HepG2 (cell line): Measurements from ENCODE around the gene TGFA. TPM values are rescaled to one million over a fixed set of nuclear protein-coding genes. Genes with fewer than 3 reads are reported as not detected.

Experiments used
- ATAC-seq: fragments of 200-7000 bp; cut with Tn5 transposase; 3 replicates; pipeline ENCODE4 v1.9.1; 2020; ENCODE audit warnings: mild to moderate bottlenecking, moderate library complexity
- BruUV-seq: library from RNA; stranded (reverse); fragments of 400-500 nt; replicated peaks from 2 replicates; lab custom pipeline; 2021; lab: Mats Ljungman, UMichigan
- CTCF ChIA-PET: fragments of 300-600 bp; formaldehyde crosslinking; extraction: SDS; loops from one replicate; lab custom pipeline; 2021; ENCODE audit warnings: low total read pairs, inconsistent platforms, low intra/inter-chr PET ratio; lab: Yijun Ruan, JAX
- POLR2A ChIA-PET: fragments of 350-600 bp; sonication (Branson Sonifier 250); formaldehyde crosslinking; loops from one replicate; lab custom pipeline; 2020; ENCODE audit warnings: antibody characterized with exemption, inconsistent platforms; lab: Yijun Ruan, JAX
- DNase-seq: peaks from one replicate; pipeline ENCODE4 v3.0.0-alpha.2; 2015; ENCODE audit warnings: low spot score
- FAIRE-seq: peaks from 3 replicates; lab custom pipeline; 2011; peaks lifted over from hg19 to GRCh38; lab: Jason Lieb, UNC
- H2AFZ ChIP-seq: one replicate; pipeline ENCODE4 v1.6.1; 2011; ENCODE audit warnings: low read length, inconsistent platforms
- H3K27ac ChIP-seq: fragments of 300-600 bp; 3 replicates; pipeline ENCODE4 v1.8.0; 2011; ENCODE audit warnings: mixed run types, mild to moderate bottlenecking, mixed read lengths, low read length, inconsistent platforms; ENCODE audit not compliant: insufficient read depth; ENCODE audit errors: extremely low read length
- H3K27me3 ChIP-seq, 2 experiments: fragments of 200-600 bp in 1 of 2; 2 replicates in 1 of 2; 3 replicates in 1 of 2; pipeline versions ENCODE4 v1.6.0 to v1.8.0; 2011; ENCODE audit warnings: low read length in 2 of 2, mild to moderate bottlenecking in 2 of 2, moderate library complexity in 2 of 2, inconsistent platforms in 1 of 2; ENCODE audit not compliant: insufficient read depth in 2 of 2, control insufficient read depth in 1 of 2
- H3K36me3 ChIP-seq, 2 experiments: fragments of 200-600 bp in 1 of 2; replicated peaks in 1 of 2; 2 replicates in 1 of 2; 3 replicates in 1 of 2; pipeline versions ENCODE4 v1.5.1 to v1.8.0; 2011; ENCODE audit warnings: low read length in 2 of 2, inconsistent platforms in 1 of 2; ENCODE audit not compliant: insufficient read depth in 2 of 2, control insufficient read depth in 1 of 2
- H3K4me1 ChIP-seq: 2 replicates; pipeline ENCODE4 v1.5.1; 2012; ENCODE audit warnings: low read length, inconsistent platforms; ENCODE audit not compliant: insufficient read depth
- H3K4me2 ChIP-seq: 2 replicates; pipeline ENCODE4 v1.6.0; 2011; ENCODE audit warnings: low read depth, low read length, inconsistent platforms
- H3K4me3 ChIP-seq, 3 experiments: fragments of 200-600 bp in 1 of 3; sonication (generic), shearing (Covaris generic) in 1 of 3; replicated peaks in 1 of 3; 2 replicates each; pipeline ENCODE4 v1.5.1; 2011 to 2016; ENCODE audit warnings: low read length in 3 of 3, inconsistent platforms in 2 of 3, low read depth in 2 of 3, mild to moderate bottlenecking in 2 of 3, control low read depth in 1 of 3, mixed read lengths in 1 of 3; ENCODE audit not compliant: insufficient read depth in 1 of 3
- H3K79me2 ChIP-seq: one replicate; pipeline ENCODE4 v1.6.1; 2011; ENCODE audit warnings: low read length, inconsistent platforms; ENCODE audit not compliant: insufficient read depth
- H3K9ac ChIP-seq: 2 replicates; pipeline ENCODE4 v1.6.0; 2011; ENCODE audit warnings: mild to moderate bottlenecking, low read depth, low read length, inconsistent platforms; ENCODE audit not compliant: insufficient read depth
- H3K9me3 ChIP-seq: 2 replicates; pipeline ENCODE4 v1.5.1; 2012; ENCODE audit warnings: mild to moderate bottlenecking, low read length
- H4K20me1 ChIP-seq: 2 replicates; pipeline ENCODE4 v1.6.0; 2011; ENCODE audit warnings: inconsistent platforms, mild to moderate bottlenecking, low read length, moderate library complexity; ENCODE audit not compliant: insufficient read depth
- AGO1 ChIP-seq: fragments of 200-400 bp; formaldehyde crosslinking; IDR thresholded peaks from 2 replicates; pipeline ENCODE4 v1.6.1; 2017; ENCODE audit warnings: mild to moderate bottlenecking, low read depth, low read length, moderate library complexity; ENCODE audit not compliant: poor library complexity, severe bottlenecking
- ARID5B ChIP-seq: IDR thresholded peaks from 2 replicates; pipeline ENCODE4 v1.4.0; 2020; ENCODE audit warnings: mild to moderate bottlenecking, missing genetic modification reagents
- KLF13 ChIP-seq: sonication (generic); formaldehyde crosslinking; IDR thresholded peaks from 2 replicates; pipeline ENCODE4 v1.4.0; 2020; ENCODE audit warnings: mild to moderate bottlenecking, missing genetic modification reagents
- KMT2B ChIP-seq: IDR thresholded peaks from 2 replicates; pipeline ENCODE4 v1.6.1; 2016; ENCODE audit warnings: missing genetic modification reagents, missing compliant biosample characterization
- MIER3 ChIP-seq: IDR thresholded peaks from 2 replicates; pipeline ENCODE4 v1.6.1; 2016; ENCODE audit warnings: missing compliant biosample characterization, borderline replicate concordance
- PBX3 ChIP-seq: sonication (generic); formaldehyde crosslinking; IDR thresholded peaks from 2 replicates; pipeline ENCODE4 v1.8.1; 2023; ENCODE audit warnings: missing genetic modification reagents, inconsistent platforms, borderline replicate concordance
- PREB ChIP-seq: sonication (generic); formaldehyde crosslinking; IDR thresholded peaks from 2 replicates; pipeline ENCODE4 v1.4.0; 2020; ENCODE audit warnings: missing genetic modification reagents
- SIN3A ChIP-seq: IDR thresholded peaks from 2 replicates; pipeline ENCODE4 v1.6.1; 2011; ENCODE audit warnings: low read depth, mild to moderate bottlenecking, control low read depth, low read length, borderline replicate concordance
- SRY ChIP-seq: sonication (generic); formaldehyde crosslinking; IDR thresholded peaks from 2 replicates; pipeline ENCODE4 v1.8.0; 2022; ENCODE audit warnings: mild to moderate bottlenecking, missing genetic modification reagents
- ZNF441 ChIP-seq: sonication (generic); formaldehyde crosslinking; IDR thresholded peaks from 2 replicates; pipeline ENCODE4 v1.7.0; 2021; ENCODE audit warnings: missing genetic modification reagents, borderline replicate concordance
- ZNF883 ChIP-seq: sonication (generic); formaldehyde crosslinking; IDR thresholded peaks from 2 replicates; pipeline ENCODE4 v1.5.1; 2020; ENCODE audit warnings: mild to moderate bottlenecking, missing genetic modification reagents; ENCODE audit errors: not compliant biosample characterization
- WGBS: methylation state at CpG from one replicate; pipeline ENCODE4 v1.1.6; 2017; ENCODE audit warnings: low lambda C conversion rate; 5-methylcytosine and 5-hydroxymethylcytosine counted together
- in situ Hi-C: cut with HindIII; loops from 2 replicates; pipeline ENCODE4 v1.10.0; 2017; ENCODE audit warnings: low pct_unique_long_range_greater_than_20kb; ENCODE audit not compliant: extremely low pct_ligation_motif_present
- intact Hi-C: fragments of 100-400 bp; cut with micrococcal nuclease; formaldehyde crosslinking; loops from one replicate; pipeline ENCODE4 v1.10.0; 2022; ENCODE audit not compliant: unreplicated experiment
- polyA plus RNA-seq, 8 experiments: library from polyadenylated mRNA; depleted of rRNA in 3 of 8; stranded (reverse) in 7 of 8; unstranded in 1 of 8; fragments of >200 nt; fragmentation: Illumina TruSeq in 4 of 8; extraction: Trizol in 4 of 8; gene quantifications; 2 replicates each; pipeline versions ENCODE4 v1.2.1 to v1.2.3, GENCODE V29; 2011 to 2016; ENCODE audit warnings: low read depth in 4 of 8, missing spikeins in 1 of 8, mixed read lengths in 1 of 8; ENCODE audit not compliant: insufficient read depth in 1 of 8
- total RNA-seq, 5 experiments: library from RNA; depleted of rRNA; stranded (reverse); fragments of >200 nt; fragmentation: Illumina TruSeq; extraction: Trizol; gene quantifications; 2 replicates each; pipeline ENCODE4 v1.2.3, GENCODE V29; 2016; ENCODE audit warnings: low read depth in 1 of 5
- TF ChIP-seq, protein P1 (sequence below): IDR thresholded peaks from 2 replicates; pipeline ENCODE4 v1.6.1; 2016; ENCODE audit warnings: missing biosample characterization, missing genetic modification reagents, low read depth
- TF ChIP-seq, protein P2 (sequence below): sonication (generic); formaldehyde crosslinking; IDR thresholded peaks from 2 replicates; pipeline ENCODE4 v1.9.0; 2022; ENCODE audit warnings: missing genetic modification reagents, mild to moderate bottlenecking, borderline replicate concordance

TGFA gene
- total and polyA plus RNA-seq, 2 of the 13 experiments (the other 11 are each of a cell fraction or from before 2014, with no cell fraction given), result 7.8 to 15.3 TPM

DNA sequence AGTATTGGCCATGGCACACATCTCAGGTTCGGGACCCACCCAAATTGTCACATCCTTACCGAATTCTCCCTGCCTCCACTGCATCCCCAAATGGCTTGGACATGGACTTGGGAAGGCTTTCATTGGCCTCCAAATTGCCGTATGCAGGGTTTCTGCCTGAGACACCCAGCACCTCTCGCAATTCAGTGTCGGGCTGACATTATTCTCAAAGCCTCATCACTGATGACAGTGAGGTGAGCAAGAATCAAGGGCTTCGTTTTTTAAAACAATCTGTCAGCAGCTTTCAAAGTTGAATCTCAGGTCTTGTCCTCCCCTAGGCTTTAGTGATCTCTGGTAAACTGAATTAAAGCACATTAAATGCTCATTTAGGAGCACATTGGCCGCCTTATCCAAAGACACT lies 29.5 kb upstream of the TGFA start:
- no peak overlapping the region for H3K27ac ChIP-seq
- H2AFZ ChIP-seq, result no peak overlapping the region
- no peaks in the 10 kb centered on the region for H3K36me3 ChIP-seq
- no peak for FAIRE-seq
- DNase-seq, result no peak
- TF ChIP-seq, protein P1, sequence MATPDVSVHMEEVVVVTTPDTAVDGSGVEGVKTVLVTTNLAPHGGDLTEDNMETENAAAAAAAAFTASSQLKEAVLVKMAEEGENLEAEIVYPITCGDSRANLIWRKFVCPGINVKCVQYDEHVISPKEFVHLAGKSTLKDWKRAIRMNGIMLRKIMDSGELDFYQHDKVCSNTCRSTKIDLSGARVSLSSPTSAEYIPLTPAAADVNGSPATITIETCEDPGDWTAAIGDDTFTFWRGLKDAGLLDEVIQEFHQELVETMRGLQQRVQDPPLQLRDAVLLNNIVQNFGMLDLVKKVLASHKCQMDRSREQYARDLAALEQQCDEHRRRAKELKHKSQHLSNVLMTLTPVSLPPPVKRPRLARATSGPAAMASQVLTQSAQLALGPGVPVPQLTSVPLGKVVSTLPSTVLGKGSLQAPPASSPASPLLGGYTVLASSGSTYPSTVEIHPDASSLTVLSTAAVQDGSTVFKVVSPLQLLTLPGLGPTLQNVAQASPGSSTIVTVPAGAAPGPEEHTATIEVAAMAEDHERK (CRISPR knock-in tag), result no peak
- TF ChIP-seq SIN3A (no peak), ZNF441 (CRISPR knock-in tag) (no peak), KMT2B (CRISPR knock-in tag) (no peak), SRY (CRISPR knock-in tag) (no peak), PREB (CRISPR knock-in tag) (no peak), ARID5B (CRISPR knock-in tag) (no peak), MIER3 (no peak), KLF13 (CRISPR knock-in tag) (no peak), AGO1 (no peak), ZNF883 (no peak), PBX3 (CRISPR knock-in tag) (no peak)
- TF ChIP-seq, protein P2, sequence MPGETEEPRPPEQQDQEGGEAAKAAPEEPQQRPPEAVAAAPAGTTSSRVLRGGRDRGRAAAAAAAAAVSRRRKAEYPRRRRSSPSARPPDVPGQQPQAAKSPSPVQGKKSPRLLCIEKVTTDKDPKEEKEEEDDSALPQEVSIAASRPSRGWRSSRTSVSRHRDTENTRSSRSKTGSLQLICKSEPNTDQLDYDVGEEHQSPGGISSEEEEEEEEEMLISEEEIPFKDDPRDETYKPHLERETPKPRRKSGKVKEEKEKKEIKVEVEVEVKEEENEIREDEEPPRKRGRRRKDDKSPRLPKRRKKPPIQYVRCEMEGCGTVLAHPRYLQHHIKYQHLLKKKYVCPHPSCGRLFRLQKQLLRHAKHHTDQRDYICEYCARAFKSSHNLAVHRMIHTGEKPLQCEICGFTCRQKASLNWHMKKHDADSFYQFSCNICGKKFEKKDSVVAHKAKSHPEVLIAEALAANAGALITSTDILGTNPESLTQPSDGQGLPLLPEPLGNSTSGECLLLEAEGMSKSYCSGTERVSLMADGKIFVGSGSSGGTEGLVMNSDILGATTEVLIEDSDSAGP, result no peak
- no peak overlapping the region for H3K9ac ChIP-seq
- no peak for ATAC-seq
- no TSS peak for BruUV-seq
- H3K4me2 ChIP-seq, result no peak overlapping the region
- ChIA-PET CTCF (no interaction called here), POLR2A (no interaction called here)
- H3K4me3 ChIP-seq, result no peak overlapping the region
- 13% methylated on average over 7 of the region's 7 CpGs for WGBS
- H3K79me2 ChIP-seq, result no peaks in the 10 kb centered on the region
- in situ Hi-C loops (no loop called here), intact Hi-C loops (no loop called here)
- no peaks in the 10 kb centered on the region for H3K9me3 ChIP-seq
- H3K4me1 ChIP-seq, result no peaks in the 10 kb centered on the region
- peaks cover 2 to 51% of the 10 kb centered on the region in 2 experiments; a peak in 2 of 5 replicates for H3K27me3 ChIP-seq
- no peaks in the 10 kb centered on the region for H4K20me1 ChIP-seq
